B cell (primary cell): ENCODE measurements around the gene GABRE. TPM values are rescaled to one million over a fixed set of nuclear protein-coding genes. Genes with fewer than 3 reads are reported as not detected.

Experiments used
- ATAC-seq: fragments of 200-7000 bp; cut with Tn5 transposase; one replicate; pipeline ENCODE4 v1.10.0; 2021; ENCODE audit warnings: low read depth, mild to moderate bottlenecking, moderate number of reproducible peaks, moderate library complexity
- CTCF ChIA-PET: fragments of 350-600 bp; sonication (Branson Sonifier 250); formaldehyde crosslinking; loops from one replicate; lab custom pipeline; 2021; ENCODE audit warnings: antibody characterized with exemption, inconsistent platforms; lab: Charles Lee
- POLR2A ChIA-PET: fragments of 350-600 bp; sonication (Branson Sonifier 250); formaldehyde crosslinking; loops from one replicate; lab custom pipeline; 2021; ENCODE audit warnings: antibody characterized with exemption; lab: Charles Lee
- DNase-seq: peaks from one replicate; pipeline ENCODE4 v3.0.0; 2013
- H2AFZ ChIP-seq: 2 replicates; pipeline ENCODE4 v1.6.1; 2012; ENCODE audit warnings: mild to moderate bottlenecking, low read depth, low read length; ENCODE audit not compliant: insufficient read depth, poor library complexity, severe bottlenecking
- H3K27ac ChIP-seq, 2 donors: 1 replicate in 1 of 2; 2 replicates in 1 of 2; pipeline ENCODE4 v1.5.1; 2012 to 2013; ENCODE audit warnings: low read length in 2 of 2, mild to moderate bottlenecking in 2 of 2, moderate library complexity in 1 of 2
- H3K27me3 ChIP-seq, 4 experiments: fragments of 200-600 bp in 1 of 4; sonication (generic) in 1 of 4; replicated peaks in 1 of 4; 1 replicate in 2 of 4; 2 replicates in 2 of 4; pipeline versions ENCODE4 v1.6.1 to v1.7.0; 2013 to 2016; ENCODE audit warnings: low read length in 3 of 4, mild to moderate bottlenecking in 2 of 4, mixed read lengths in 1 of 4, moderate library complexity in 1 of 4; ENCODE audit not compliant: insufficient read depth in 4 of 4, control insufficient read depth in 3 of 4; ENCODE audit errors: control extremely low read depth in 1 of 4
- H3K36me3 ChIP-seq, 2 experiments: replicated peaks in 1 of 2; 1 replicate in 1 of 2; 2 replicates in 1 of 2; pipeline versions ENCODE4 v1.6.1 to v1.7.1; 2013; ENCODE audit warnings: low read length in 1 of 2; ENCODE audit not compliant: insufficient read depth in 2 of 2, control insufficient read depth in 1 of 2; ENCODE audit errors: control extremely low read depth in 1 of 2, extremely low read depth in 1 of 2
- H3K4me1 ChIP-seq, 2 donors: fragments of 200-600 bp in 1 of 2; sonication (generic) in 1 of 2; 1 replicate in 1 of 2; 2 replicates in 1 of 2; pipeline versions ENCODE4 v1.5.1 to v1.6.1; 2013 to 2017; ENCODE audit warnings: low read length in 2 of 2; ENCODE audit not compliant: control insufficient read depth in 2 of 2, insufficient read depth in 2 of 2
- H3K4me2 ChIP-seq: replicated peaks from 2 replicates; pipeline ENCODE3; 2012; ENCODE audit warnings: mild to moderate bottlenecking, low read depth, low read length; ENCODE audit not compliant: poor library complexity, severe bottlenecking
- H3K4me3 ChIP-seq, 5 experiments: fragments of 200-600 bp in 1 of 5; sonication (generic) in 1 of 5; 1 replicate in 3 of 5; 2 replicates in 2 of 5; pipeline versions ENCODE4 v1.5.1 to v1.7.0; 2011 to 2016; ENCODE audit warnings: low read length in 4 of 5, mild to moderate bottlenecking in 4 of 5, low read depth in 2 of 5, control low read depth in 1 of 5, moderate library complexity in 1 of 5; ENCODE audit not compliant: insufficient read depth in 1 of 5; ENCODE audit errors: control extremely low read depth in 1 of 5, extremely low read depth in 1 of 5
- H3K79me2 ChIP-seq: fragments of 200-600 bp; sonication (generic); one replicate; pipeline ENCODE4 v1.6.0; 2016; ENCODE audit warnings: low read length; ENCODE audit not compliant: control insufficient read depth, insufficient read depth
- H3K9ac ChIP-seq: fragments of 200-600 bp; sonication (generic); 2 replicates; pipeline ENCODE4 v1.6.1; 2017; ENCODE audit warnings: mild to moderate bottlenecking, low read length, moderate library complexity
- H3K9me3 ChIP-seq, 3 donors: one replicate each; pipeline versions ENCODE4 v1.6.1 to v1.7.1; 2013; ENCODE audit warnings: low read length in 2 of 3; ENCODE audit not compliant: control insufficient read depth in 2 of 3, insufficient read depth in 1 of 3; ENCODE audit errors: control extremely low read depth in 1 of 3
- H4K20me1 ChIP-seq: 2 replicates; pipeline ENCODE4 v1.6.0; 2012; ENCODE audit warnings: mild to moderate bottlenecking, low read length; ENCODE audit not compliant: insufficient read depth, control insufficient read depth, poor library complexity, severe bottlenecking
- H3K27ac Mint-ChIP-seq: one replicate; pipeline ENCODE4 v1.8.0; 2021; ENCODE audit warnings: mixed read lengths
- H3K27me3 Mint-ChIP-seq: one replicate; pipeline ENCODE4 v1.8.0; 2021; ENCODE audit warnings: mixed read lengths
- H3K4me1 Mint-ChIP-seq: one replicate; pipeline ENCODE4 v1.8.0; 2021; ENCODE audit warnings: mixed read lengths
- H3K4me3 Mint-ChIP-seq: one replicate; pipeline ENCODE4 v1.8.0; 2021; ENCODE audit warnings: mixed read lengths
- H3K9me3 Mint-ChIP-seq: one replicate; pipeline ENCODE4 v1.8.0; 2022; ENCODE audit warnings: mixed read lengths; ENCODE audit not compliant: insufficient read depth
- CTCF ChIP-seq: fragments of 200-600 bp; IDR thresholded peaks from one replicate; pipeline ENCODE4 v1.8.0; 2022; ENCODE audit warnings: antibody characterized with exemption, mild to moderate bottlenecking
- EZH2 ChIP-seq: IDR thresholded peaks from 2 replicates; pipeline ENCODE4 v1.6.1; 2012; ENCODE audit warnings: borderline replicate concordance, low read depth, mild to moderate bottlenecking, moderate library complexity, low read length; ENCODE audit not compliant: insufficient read depth, poor library complexity, severe bottlenecking
- WGBS: methylation state at CpG from one replicate; pipeline ENCODE4 v1.1.5; 2013; ENCODE audit warnings: missing lambda C conversion rate; ENCODE audit not compliant: insufficient coverage; 5-methylcytosine and 5-hydroxymethylcytosine counted together
- intact Hi-C: fragments of 100-400 bp; cut with micrococcal nuclease; formaldehyde crosslinking; loops from one replicate; pipeline ENCODE4 v1.10.0; 2022
- polyA plus RNA-seq: library from polyadenylated mRNA; depleted of rRNA; stranded (reverse); fragments of >200 nt; gene quantifications from 2 replicates; pipeline ENCODE4 v1.2.3, GENCODE V29; 2012
- total RNA-seq, 2 donors: library from RNA; stranded (reverse); fragments of 120-200 nt in 1 of 2; gene quantifications; 1 replicate in 1 of 2; 2 replicates in 1 of 2; pipeline versions ENCODE4 v1.2.3 to v1.2.4, GENCODE V29; 2013 to 2022

Gene GABRE
- total and polyA plus RNA-seq, 2 donors (not counting 1 experiment from before 2014, with no cell fraction given): not detected

- no peak for ATAC-seq
- no peaks in the 10 kb centered on the region for H3K4me1 Mint-ChIP-seq
- Histone ChIP-seq H3K4me3 (no peak within 1 kb of the TSS), H3K27me3 (no peaks in the 10 kb centered on the region), H3K4me1 (no peaks in the 10 kb centered on the region), H3K9me3 (no peaks in the 10 kb centered on the region), H3K36me3 (no peaks in the 10 kb centered on the region), H3K79me2 (no peaks in the 10 kb centered on the region), H3K4me2 (no peak within 1 kb of the TSS), H3K27ac (no peak within 1 kb of the TSS), H3K9ac (no peak within 1 kb of the TSS), H2AFZ (no peak within 1 kb of the TSS), H4K20me1 (no peaks in the 10 kb centered on the region)
- H3K27me3 Mint-ChIP-seq: no peaks in the 10 kb centered on the region
- ChIA-PET POLR2A (no interaction called here), CTCF (no interaction called here)
- no peak for DNase-seq
- no peak within 1 kb of the TSS for H3K27ac Mint-ChIP-seq
- no peak within 1 kb of the TSS for H3K4me3 Mint-ChIP-seq
- no CpG with 5 or more reads among the region's 11 CpGs for WGBS
- TF ChIP-seq EZH2 (no peak), CTCF (no peak)
- no peaks in the 10 kb centered on the region for H3K9me3 Mint-ChIP-seq
- intact Hi-C loops: no loop called here
Observed at GRCh38 chrX:151912780-151913179, 61.7 kb downstream of the GABRE start, which contains the start of gene MAGEA4. Gene MAGEA4 (plus strand): TSS chrX:151912889. CDS start chrX:151923665, 10,776 bp downstream.

GRCh38 chrX:151912221-151912620 lies 62.3 kb downstream of the GABRE start:
- WGBS: no CpG with 5 or more reads among the region's 11 CpGs
- Histone ChIP-seq H3K9me3 (no peaks in the 10 kb centered on the region), H3K4me2 (no peak overlapping the region), H3K4me3 (no peak overlapping the region), H4K20me1 (no peaks in the 10 kb centered on the region), H3K9ac (no peak overlapping the region), H3K36me3 (no peaks in the 10 kb centered on the region), H2AFZ (no peak overlapping the region), H3K27ac (no peak overlapping the region), H3K79me2 (no peaks in the 10 kb centered on the region), H3K27me3 (no peaks in the 10 kb centered on the region), H3K4me1 (no peaks in the 10 kb centered on the region)
- no peak overlapping the region for H3K27ac Mint-ChIP-seq
- H3K9me3 Mint-ChIP-seq: no peaks in the 10 kb centered on the region
- no peak for ATAC-seq
- intact Hi-C loops: no loop called here
- H3K4me1 Mint-ChIP-seq: no peaks in the 10 kb centered on the region
- ChIA-PET POLR2A (no interaction called here), CTCF (no interaction called here)
- no peaks in the 10 kb centered on the region for H3K27me3 Mint-ChIP-seq
- DNase-seq: no peak
- TF ChIP-seq CTCF: no peak
- TF ChIP-seq EZH2: no peak
- H3K4me3 Mint-ChIP-seq: no peak overlapping the region
